ENCODE data around the gene VMP1. TPM values are rescaled to one million over a fixed set of nuclear protein-coding genes. Genes with fewer than 3 reads are reported as not detected.
"Not testable (repeated sequence)": the region's sequence is repeated elsewhere in the genome, so short reads cannot be mapped to it uniquely, and the experiment has no call there.

Gene VMP1
- total RNA-seq, 2 experiments from 2014 or later: 73.6 to 81.1 TPM

DNA sequence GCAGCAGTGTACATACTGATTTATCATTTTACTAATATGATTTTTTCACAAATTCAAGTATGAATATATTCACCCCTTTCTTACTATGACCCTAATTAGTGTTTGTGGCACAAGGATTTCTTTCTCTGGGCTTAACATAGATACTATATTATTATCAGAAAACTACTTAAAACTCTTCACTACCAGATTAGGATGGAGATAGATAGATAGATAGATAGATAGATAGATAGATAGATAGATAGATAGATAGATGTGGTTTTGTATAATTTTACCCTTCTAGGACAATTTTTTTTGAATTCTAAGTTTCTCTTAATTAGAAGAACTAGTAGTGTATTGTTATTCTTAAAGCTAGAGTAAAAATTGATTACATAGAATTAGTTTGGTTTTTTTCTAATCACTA is 49.6 kb downstream of the VMP1 start:
- Histone ChIP-seq H3K4me3 (ENCODE audit: low read length) (no peak overlapping the region), H3K9me3 (ENCODE audit: control insufficient read depth in 1 of 2, insufficient read depth in 1 of 2, low read length in 2 of 2) (peaks cover 3% of the 10 kb centered on the region in 2 experiments), H3K27ac (ENCODE audit: low read depth in 1 of 2, low read length in 2 of 2) (no peak overlapping the region), H3K36me3 (ENCODE audit: insufficient read depth, low read length) (no peaks in the 10 kb centered on the region), H3K27me3 (ENCODE audit: control insufficient read depth in 1 of 2, insufficient read depth in 2 of 2, low read length in 2 of 2) (no peaks in the 10 kb centered on the region), H3K4me1 (ENCODE audit: insufficient read depth, low read length) (peaks cover 8% of the 10 kb centered on the region)
- intact Hi-C loops (cut with DNase I, micrococcal nuclease): loop anchor here in 1 of 2 experiments (5.0 kb wide), 1 partner anchor 40 kb away; no protein-coding TSS in a partner anchor
- H3K9me3 Mint-ChIP-seq: no peaks in the 10 kb centered on the region
- DNase-seq (no peak), ATAC-seq (ENCODE audit: poor library complexity) (no peak)
- ChIA-PET CTCF (interaction anchor here (0.7 to 1.0 kb wide), 3 partner anchors 12 to 103 kb away, joined by 3 read pairs; no protein-coding TSS in a partner anchor), POLR2A (interaction anchor here (0.7 to 1.5 kb wide), 2 partner anchors 81 to 136 kb away, joined by 3 to 7 read pairs; no protein-coding TSS in a partner anchor)
- no peak overlapping the region for H3K4me3 Mint-ChIP-seq
- H3K27me3 Mint-ChIP-seq: no peaks in the 10 kb centered on the region
- TF ChIP-seq, protein P1, sequence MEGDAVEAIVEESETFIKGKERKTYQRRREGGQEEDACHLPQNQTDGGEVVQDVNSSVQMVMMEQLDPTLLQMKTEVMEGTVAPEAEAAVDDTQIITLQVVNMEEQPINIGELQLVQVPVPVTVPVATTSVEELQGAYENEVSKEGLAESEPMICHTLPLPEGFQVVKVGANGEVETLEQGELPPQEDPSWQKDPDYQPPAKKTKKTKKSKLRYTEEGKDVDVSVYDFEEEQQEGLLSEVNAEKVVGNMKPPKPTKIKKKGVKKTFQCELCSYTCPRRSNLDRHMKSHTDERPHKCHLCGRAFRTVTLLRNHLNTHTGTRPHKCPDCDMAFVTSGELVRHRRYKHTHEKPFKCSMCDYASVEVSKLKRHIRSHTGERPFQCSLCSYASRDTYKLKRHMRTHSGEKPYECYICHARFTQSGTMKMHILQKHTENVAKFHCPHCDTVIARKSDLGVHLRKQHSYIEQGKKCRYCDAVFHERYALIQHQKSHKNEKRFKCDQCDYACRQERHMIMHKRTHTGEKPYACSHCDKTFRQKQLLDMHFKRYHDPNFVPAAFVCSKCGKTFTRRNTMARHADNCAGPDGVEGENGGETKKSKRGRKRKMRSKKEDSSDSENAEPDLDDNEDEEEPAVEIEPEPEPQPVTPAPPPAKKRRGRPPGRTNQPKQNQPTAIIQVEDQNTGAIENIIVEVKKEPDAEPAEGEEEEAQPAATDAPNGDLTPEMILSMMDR (IDR thresholded peaks at IDR 0.05): no peak
- peaks cover 53% of the 10 kb centered on the region for H3K36me3 Mint-ChIP-seq (ENCODE audit: low read depth)
- H3K4me1 Mint-ChIP-seq (ENCODE audit: low read depth): peaks cover 44% of the 10 kb centered on the region
- peak overlapping the region; percentile 26 for H3K27ac Mint-ChIP-seq

DNA sequence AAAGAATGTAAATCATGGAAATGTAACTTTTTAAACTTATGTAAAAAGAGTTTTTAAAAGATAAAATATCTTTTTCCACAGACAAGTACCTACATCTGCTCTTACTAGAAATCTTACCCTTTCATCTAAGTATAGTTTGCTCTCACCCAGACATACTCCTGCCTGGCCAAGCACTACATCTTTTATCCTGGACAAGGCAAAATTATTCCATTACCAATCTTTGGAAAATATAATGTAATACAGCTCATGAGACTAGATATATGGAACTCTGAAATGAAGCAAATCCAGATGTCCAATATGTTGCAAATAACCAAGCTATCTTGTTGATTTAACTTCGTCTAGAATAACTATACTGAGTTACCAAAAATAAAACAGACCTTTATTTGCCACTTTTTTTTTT is 50.0 kb downstream of the VMP1 start:
- Mint-ChIP-seq H3K4me1 (ENCODE audit: low read depth) (peaks cover 40% of the 10 kb centered on the region), H3K4me3 (no peak overlapping the region), H3K27ac (no peak overlapping the region), H3K27me3 (no peaks in the 10 kb centered on the region), H3K9me3 (no peaks in the 10 kb centered on the region), H3K36me3 (ENCODE audit: low read depth) (peaks cover 53% of the 10 kb centered on the region)
- intact Hi-C loops (cut with DNase I, micrococcal nuclease): loop anchor here in 1 of 2 experiments (5.0 kb wide), 1 partner anchor 40 kb away; no protein-coding TSS in a partner anchor
- Histone ChIP-seq H3K9me3 (ENCODE audit: control insufficient read depth in 1 of 2, insufficient read depth in 1 of 2, low read length in 2 of 2) (peaks cover 3% of the 10 kb centered on the region in 2 experiments), H3K27ac (ENCODE audit: low read depth in 1 of 2, low read length in 2 of 2) (no peak overlapping the region), H3K4me1 (ENCODE audit: insufficient read depth, low read length) (peaks cover 6% of the 10 kb centered on the region), H3K36me3 (ENCODE audit: insufficient read depth, low read length) (no peaks in the 10 kb centered on the region), H3K27me3 (ENCODE audit: control insufficient read depth in 1 of 2, insufficient read depth in 2 of 2, low read length in 2 of 2) (no peaks in the 10 kb centered on the region), H3K4me3 (ENCODE audit: low read length) (no peak overlapping the region)
- POLR2A ChIA-PET: interaction anchor here (0.7 to 1.5 kb wide), 2 partner anchors 80 to 137 kb away, joined by 3 to 7 read pairs; no protein-coding TSS in a partner anchor
- TF ChIP-seq, protein P1 (IDR thresholded peaks at IDR 0.05): no peak
- ATAC-seq (ENCODE audit: poor library complexity): no peak
- no peak for DNase-seq
- CTCF ChIA-PET: interaction anchor here (0.7 to 1.0 kb wide), 3 partner anchors 12 to 102 kb away, joined by 3 read pairs; no protein-coding TSS in a partner anchor

- H3K36me3 Mint-ChIP-seq (ENCODE audit: low read depth): peaks cover 56% of the 10 kb centered on the region
- H3K36me3 ChIP-seq (ENCODE audit: insufficient read depth, low read length): no peaks in the 10 kb centered on the region
- TF ChIP-seq, protein P1 (IDR thresholded peaks at IDR 0.05): no peak
- H3K4me1 Mint-ChIP-seq (ENCODE audit: low read depth): peaks cover 44% of the 10 kb centered on the region
- ChIA-PET POLR2A (interaction anchor here (1.5 kb wide), 1 partner anchor 80 kb away, joined by 7 read pairs; no protein-coding TSS in a partner anchor), CTCF (interaction anchor here (0.7 to 1.0 kb wide), 3 partner anchors 13 to 102 kb away, joined by 3 read pairs; no protein-coding TSS in a partner anchor)
- no peak overlapping the region for H3K4me3 ChIP-seq (ENCODE audit: low read length)
- H3K9me3 ChIP-seq (ENCODE audit: control insufficient read depth in 1 of 2, insufficient read depth in 1 of 2, low read length in 2 of 2): peaks cover 3% of the 10 kb centered on the region in 2 experiments
- DNase-seq (no peak), ATAC-seq (ENCODE audit: poor library complexity) (no peak)
- no peak overlapping the region for H3K27ac Mint-ChIP-seq
- peaks cover 6% of the 10 kb centered on the region for H3K4me1 ChIP-seq (ENCODE audit: insufficient read depth, low read length)
- H3K27me3 ChIP-seq (ENCODE audit: control insufficient read depth in 1 of 2, insufficient read depth in 2 of 2, low read length in 2 of 2): no peaks in the 10 kb centered on the region
- intact Hi-C loops (cut with DNase I, micrococcal nuclease): loop anchor here in 1 of 2 experiments (2.0 to 5.0 kb wide), 2 partner anchors 25 to 39 kb away; no protein-coding TSS in a partner anchor
- H3K9me3 Mint-ChIP-seq: no peaks in the 10 kb centered on the region
- H3K27me3 Mint-ChIP-seq: no peaks in the 10 kb centered on the region
- H3K4me3 Mint-ChIP-seq: no peak overlapping the region
- H3K27ac ChIP-seq (ENCODE audit: low read depth in 1 of 2, low read length in 2 of 2): no peak overlapping the region
These were observed 50.5 kb downstream of the VMP1 start for GRCh38 chr17:59757881-59758385.

- POLR2A ChIA-PET: interaction anchor here (0.7 to 1.0 kb wide), 3 partner anchors 80 to 912 kb away, joined by 3 read pairs; no protein-coding TSS in a partner anchor
- H3K4me1 Mint-ChIP-seq (ENCODE audit: low read depth): peaks cover 37% of the 10 kb centered on the region
These were observed 51.7 kb downstream of the VMP1 start for GRCh38 chr17:59758998-59759651.

More at GRCh38 chr17:59758998-59759651, 51.7 kb downstream of the VMP1 start:
- peaks cover 55% of the 10 kb centered on the region for H3K36me3 Mint-ChIP-seq (ENCODE audit: low read depth)
- H3K4me3 Mint-ChIP-seq; H3K36me3 ChIP-seq (ENCODE audit: insufficient read depth, low read length); H3K27me3 Mint-ChIP-seq; H3K27ac ChIP-seq (ENCODE audit: low read depth in 1 of 2, low read length in 2 of 2); H3K27ac Mint-ChIP-seq; H3K9me3 ChIP-seq (ENCODE audit: control insufficient read depth in 1 of 2, insufficient read depth in 1 of 2, low read length in 2 of 2); H3K4me3 ChIP-seq (ENCODE audit: low read length); H3K27me3 ChIP-seq (ENCODE audit: control insufficient read depth in 1 of 2, insufficient read depth in 2 of 2, low read length in 2 of 2); H3K9me3 Mint-ChIP-seq; DNase-seq; ATAC-seq (ENCODE audit: poor library complexity); H3K4me1 ChIP-seq (ENCODE audit: insufficient read depth, low read length): not testable (repeated sequence)
- intact Hi-C loops (cut with DNase I, micrococcal nuclease): loop anchor here in 1 of 2 experiments (2.0 to 5.0 kb wide), 2 partner anchors 24 to 38 kb away; no protein-coding TSS in a partner anchor
- CTCF ChIA-PET: interaction anchor here (1.0 to 1.9 kb wide), 3 partner anchors 24 to 94 kb away, joined by 3 to 6 read pairs (median 3); no protein-coding TSS in a partner anchor
